Activated CD8-positive, alpha-beta memory T cell treated with anti-CD3 and anti-CD28 coated beads, Interleukin-2, amount 50 U/mL, for 24 hours (primary cell): ENCODE results near the gene IFI35.
"Not testable (repeated sequence)": the region's sequence is repeated elsewhere in the genome, so short reads cannot be mapped to it uniquely, and the experiment has no call there.

Source experiments
- DNase-seq: peaks from one replicate; pipeline ENCODE4 v3.0.0-alpha.2; 2020; ENCODE audit errors: extremely low read depth

IFI35 gene

GRCh38 chr17:42997984-42998938 lies 8.3 kb upstream of the IFI35 start, which contains the start of gene RPL27:
TSS of gene RPL27 (plus strand) at chr17:42998419. CDS start at chr17:42998751, 332 bp downstream.
- peak; percentile 96 for DNase-seq

DNA sequence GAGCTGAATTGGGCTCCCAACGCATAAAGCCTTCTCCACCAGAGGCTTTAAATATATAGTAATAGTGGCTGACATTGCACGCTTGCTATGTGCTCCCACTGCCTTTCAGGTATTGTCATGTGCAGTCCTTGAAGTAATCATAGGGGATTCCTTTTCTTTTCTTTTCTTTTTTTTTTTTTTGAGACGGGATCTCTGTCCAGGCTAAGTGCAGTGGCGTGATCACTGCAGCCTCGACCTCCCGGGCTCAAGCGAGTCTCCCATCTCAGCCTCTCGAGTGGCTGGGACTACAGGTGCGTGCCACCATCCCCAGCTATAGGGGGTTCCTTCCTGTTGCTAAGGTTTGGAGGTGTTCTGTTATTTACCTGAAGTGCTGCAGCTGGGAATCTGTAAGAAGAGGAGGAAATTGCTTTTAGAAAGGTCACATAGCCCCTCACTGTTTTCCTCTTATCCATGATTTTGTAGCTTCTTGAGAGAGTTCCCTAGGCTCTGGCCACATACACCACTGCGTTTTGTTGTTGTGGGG lies 7.5 kb upstream of the IFI35 start:
- no peak for DNase-seq

DNA sequence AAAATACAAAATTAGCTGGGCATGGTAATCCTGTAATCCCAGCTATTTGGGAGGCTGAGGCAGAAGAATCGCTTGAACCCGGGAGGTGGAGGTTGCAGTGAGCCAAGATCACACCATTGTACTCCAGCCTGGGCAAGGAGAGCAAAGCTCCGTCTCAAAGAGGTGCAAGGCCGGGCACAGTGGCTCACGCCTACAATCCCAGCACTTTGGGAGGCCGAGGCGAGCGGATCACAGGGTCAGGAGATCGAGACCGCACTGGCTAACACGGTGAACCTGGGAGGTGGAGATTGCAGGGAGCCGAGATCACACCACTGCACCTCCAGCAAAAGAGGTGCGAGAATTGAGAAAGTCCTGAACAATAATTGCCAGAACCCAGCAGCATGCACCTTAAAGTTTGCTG lies 5.7 kb upstream of the IFI35 start:
- DNase-seq: not testable (repeated sequence)

DNA sequence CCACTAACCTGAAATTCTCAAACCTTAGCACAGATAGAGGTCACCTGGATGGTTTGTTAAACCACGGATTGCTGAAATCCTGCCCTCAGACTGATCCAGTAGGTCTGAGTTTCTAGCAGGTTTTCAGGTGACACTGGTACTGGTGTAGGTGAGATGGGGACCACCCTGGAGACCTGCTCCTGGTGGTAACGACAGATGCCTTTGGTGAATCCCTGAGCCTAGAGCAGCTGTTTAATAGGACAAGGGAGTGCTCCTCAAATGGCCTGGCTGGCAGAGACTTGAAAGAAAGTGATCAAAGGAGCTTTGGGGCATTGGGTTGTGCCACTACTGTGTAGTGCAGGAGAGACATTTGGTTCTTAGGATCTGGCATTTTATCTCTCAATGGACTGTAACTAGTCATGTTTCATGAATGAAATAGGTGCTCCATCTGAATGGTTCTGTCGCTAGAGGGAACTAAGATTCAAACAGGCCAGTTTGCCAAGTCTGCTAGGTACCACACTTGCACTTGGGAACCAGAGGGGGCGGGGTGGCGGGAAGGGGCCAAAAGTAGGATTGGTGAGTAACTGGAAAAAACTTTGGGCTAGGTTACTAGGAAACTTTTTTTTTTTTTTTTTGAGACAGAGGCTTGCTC lies 2.9 kb upstream of the IFI35 start:
- DNase-seq: no peak

GRCh38 chr17:43010667-43011308 lies 4.2 kb downstream of the IFI35 start:
- no peak for DNase-seq

DNA sequence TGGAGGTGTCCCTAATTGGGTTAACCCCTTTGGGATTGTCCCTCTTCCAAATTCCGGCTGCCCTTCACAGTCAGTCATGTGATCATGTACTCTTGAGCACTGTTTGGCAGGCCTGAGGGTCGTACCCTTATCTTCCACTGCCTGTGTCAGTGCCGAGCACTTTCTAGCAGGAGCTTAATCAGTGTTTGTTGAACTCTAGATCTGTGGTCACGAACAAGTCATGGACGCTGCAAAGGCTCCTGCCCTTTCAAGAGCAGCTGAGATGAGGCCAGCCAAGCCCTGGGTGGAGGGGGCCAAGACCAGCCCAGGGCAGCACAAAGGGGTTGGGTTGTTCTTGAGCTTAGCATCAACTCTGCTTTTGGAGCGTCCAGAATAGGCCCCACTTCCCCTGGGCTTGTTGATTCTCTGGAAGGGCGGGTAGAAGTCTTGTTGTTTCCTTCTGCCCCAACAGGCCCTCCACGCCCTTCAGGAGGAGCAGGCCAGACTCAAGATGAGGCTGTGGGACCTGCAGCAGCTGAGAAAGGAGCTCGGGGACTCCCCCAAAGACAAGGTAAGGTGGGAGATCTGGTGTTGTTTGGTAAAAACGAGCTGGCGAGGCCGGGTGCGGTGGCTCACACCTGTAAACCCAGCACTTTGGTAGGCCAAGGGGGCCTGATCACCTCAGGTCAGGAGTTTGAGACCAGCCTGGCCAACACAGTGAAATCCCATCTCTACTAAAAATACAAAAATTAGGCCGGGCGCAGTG lies 5.3 kb downstream of the IFI35 start:
- DNase-seq: no peak

- no peak for DNase-seq
These were observed 6.7 kb downstream of the IFI35 start for GRCh38 chr17:43013296-43013695.

GRCh38 chr17:43014020-43014648 lies 7.5 kb downstream of the IFI35 start:
- DNase-seq: no peak

DNA sequence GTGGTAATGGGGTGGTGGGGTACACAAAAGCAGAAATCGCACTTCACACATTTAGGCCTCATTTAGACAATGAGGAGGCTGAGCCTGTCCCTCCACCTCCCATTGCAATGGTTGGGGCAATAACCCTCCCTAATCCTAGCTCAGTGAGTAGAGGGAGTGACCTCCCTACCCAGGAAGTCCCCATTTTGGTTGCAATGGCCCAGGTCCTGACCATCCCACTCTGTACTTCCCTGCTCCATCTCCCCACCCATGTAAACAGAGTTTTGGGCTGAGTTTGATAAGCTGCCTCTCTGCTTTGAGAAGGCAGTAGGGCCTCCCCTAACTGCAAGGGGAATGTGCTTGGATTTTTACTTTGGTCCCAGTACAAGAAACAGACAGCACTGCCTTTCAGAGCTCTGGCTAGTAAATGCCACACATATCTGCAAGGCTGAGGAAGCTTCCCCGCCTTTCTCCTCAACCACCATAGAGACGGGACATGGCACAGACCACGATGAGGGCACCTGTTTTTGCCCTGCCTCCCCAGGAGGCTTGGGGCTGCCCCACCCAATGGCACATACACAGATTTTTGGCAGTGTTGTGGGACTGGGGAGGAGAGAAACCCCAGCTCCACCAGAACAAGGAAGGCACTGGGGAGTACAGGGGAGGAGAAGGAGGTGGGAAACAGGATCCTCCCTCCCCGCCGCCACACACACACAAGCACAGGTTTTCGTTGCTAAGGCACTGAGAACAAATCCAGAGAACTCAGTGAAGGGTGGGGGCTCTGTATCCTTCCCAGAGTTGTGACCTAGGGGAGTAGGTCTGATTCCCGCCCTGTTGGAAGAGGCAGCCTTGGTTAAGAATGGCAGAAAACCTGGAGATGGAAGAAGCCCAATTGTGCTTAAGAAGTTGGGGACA lies 8.3 kb downstream of the IFI35 start:
- DNase-seq: no peak

DNA sequence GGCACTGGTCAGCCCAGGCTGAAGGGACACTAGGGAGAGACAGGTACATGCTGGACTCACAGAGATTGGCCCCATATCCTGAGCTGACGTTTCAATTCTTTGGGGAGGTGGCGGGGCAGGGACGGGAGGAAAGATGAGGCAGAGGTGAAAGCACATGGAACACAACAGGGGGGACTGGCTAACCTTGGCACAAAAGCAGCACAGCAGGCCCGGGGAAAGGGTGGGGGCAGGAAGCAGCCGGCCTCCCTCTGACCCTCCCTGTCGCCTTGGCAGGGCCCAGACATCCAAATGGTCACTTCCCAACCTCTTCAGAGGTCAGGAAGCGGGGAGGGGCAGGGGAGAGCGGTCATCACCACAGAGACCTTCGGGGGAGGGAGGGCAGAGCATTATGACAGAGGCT lies 9.0 kb downstream of the IFI35 start:
- DNase-seq: no peak

GRCh38 chr17:43016216-43016615 lies 9.6 kb downstream of the IFI35 start:
- DNase-seq: no peak

- DNase-seq: no peak
These were observed 11.6 kb downstream of the IFI35 start for GRCh38 chr17:43018008-43018853.

DNA sequence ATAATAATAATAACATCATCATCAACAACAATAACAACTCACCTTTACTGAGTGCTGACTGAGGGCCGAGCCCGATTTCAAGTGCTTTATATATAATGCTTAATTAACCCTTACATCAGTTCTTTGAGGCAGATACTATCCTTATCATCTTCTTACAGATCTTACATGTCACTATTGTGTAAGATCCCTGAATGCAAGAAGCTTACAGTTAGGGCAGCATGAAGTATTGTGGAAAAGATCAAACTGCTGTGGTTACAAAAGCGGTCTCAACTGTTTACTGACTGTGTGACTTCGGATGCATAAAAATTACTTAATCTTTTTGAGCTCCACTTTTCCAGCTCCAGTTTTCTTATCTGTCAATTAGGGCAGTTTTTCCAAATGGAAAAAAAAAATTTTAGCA lies 12.3 kb downstream of the IFI35 start:
- no peak for DNase-seq

- no peak for DNase-seq
These were observed 12.8 kb downstream of the IFI35 start for GRCh38 chr17:43019418-43019817.

DNA sequence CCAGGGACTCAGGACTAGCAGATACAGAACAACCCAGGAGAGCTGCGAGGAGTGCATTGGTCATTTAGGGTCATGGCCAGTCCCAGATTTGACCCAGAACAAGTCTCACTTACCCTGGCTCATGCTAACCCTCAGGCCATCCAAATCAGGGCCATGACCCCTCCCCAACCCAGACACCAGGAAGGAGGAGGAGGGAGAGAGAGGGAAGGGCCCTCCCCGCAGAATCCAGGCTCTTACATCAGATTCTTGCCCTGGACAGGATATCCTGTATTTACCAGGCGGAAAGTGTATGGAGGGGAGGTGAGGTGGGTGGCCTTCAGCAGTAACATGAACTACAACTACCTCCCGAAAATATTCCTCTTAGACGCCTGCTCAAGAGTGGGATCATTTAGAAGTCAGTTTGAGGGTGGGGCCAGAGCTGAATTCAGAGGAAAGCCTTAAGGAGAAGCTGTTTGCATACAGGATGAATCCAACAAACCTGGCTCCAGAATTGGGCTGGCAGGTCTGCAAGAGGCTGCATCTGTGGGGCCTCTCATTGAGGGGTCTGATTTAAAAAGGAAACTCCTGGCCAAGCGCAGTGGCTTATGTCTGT lies 13.5 kb downstream of the IFI35 start:
- DNase-seq: no peak

- no peak for DNase-seq
These were observed 14.5 kb downstream of the IFI35 start for GRCh38 chr17:43020789-43021740.

DNA sequence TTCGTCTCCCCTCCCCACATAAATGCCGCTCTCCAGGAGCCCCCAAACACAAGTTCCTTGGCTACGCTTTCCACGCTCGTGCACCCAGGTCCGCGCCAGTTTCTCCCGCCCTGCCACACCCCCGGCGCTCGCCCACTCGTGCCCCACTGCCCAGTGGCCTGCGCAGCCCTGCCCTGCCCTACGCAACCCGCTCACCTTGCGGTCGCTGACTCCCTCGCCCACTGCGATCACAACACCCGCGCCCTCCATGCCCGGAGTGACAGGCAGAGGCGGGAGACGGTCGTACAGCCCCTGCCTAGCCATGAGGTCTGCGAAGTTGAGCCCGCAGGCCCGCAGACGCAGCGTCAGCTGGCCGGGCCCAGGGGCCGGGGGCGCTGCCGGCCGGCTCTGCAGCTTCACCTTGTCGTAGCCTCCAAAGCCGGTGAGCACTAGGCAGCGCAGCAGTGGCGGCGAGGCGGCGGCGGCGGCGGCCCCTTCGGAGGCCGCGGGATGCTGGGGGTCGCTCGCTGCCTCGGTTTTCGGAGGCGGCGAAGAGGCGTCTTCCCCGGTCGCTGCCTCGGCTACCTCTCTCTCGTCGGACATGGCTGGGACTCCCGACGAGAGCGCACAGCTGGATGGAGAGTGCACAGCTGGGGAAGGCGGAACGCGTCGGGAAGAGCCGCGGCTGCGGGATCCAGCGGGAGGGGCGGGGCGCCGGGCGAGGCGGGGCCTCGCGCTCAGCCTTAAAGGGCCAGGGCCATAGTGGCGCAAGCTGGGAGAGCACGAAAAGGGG lies 15.3 kb downstream of the IFI35 start, which contains the start of gene VAT1:
Gene VAT1, minus strand, starts transcription at position 645 of the 772 bp plus-strand sequence. Its CDS starts 63 bp downstream, at position 582.
- DNase-seq: no peak
